Measurements from ENCODE around the gene TTC8.

TTC8 gene

GRCh38 chr14:88791629-88792472 lies 32.6 kb upstream of the TTC8 start:
- DNase-seq (ENCODE audit: low read depth, low spot score) = no peak
- Histone ChIP-seq H3K4me3 (ENCODE audit: insufficient read length, low read depth) (peak overlapping the region; percentile 59), H3K27me3 (ENCODE audit: insufficient read depth, insufficient read length) (peaks cover 49% of the 10 kb centered on the region), H3K36me3 (ENCODE audit: insufficient read depth, insufficient read length, low read length) (no peaks in the 10 kb centered on the region), H3K4me1 (ENCODE audit: insufficient read depth, insufficient read length) (no peaks in the 10 kb centered on the region), H3K9ac (ENCODE audit: insufficient read length, low read depth) (peak overlapping the region; percentile 81), H3K9me3 (ENCODE audit: insufficient read depth, low read length) (no peaks in the 10 kb centered on the region)
- TF ChIP-seq YY1 (IDR thresholded peaks at IDR 0.05; ENCODE audit: insufficient read depth, insufficient read length) (no peak), SUZ12 (IDR thresholded peaks at IDR 0.05; ENCODE audit: extremely low read depth, insufficient read depth, insufficient read length) (no peak), ZNF274 (IDR thresholded peaks at IDR 0.05; ENCODE audit: low read depth, low read length) (no peak)

GRCh38 chr14:88792473-88793258 lies 31.8 kb upstream of the TTC8 start, which contains the start of gene EML5:
EML5 (minus strand) TSS chr14:88792953; CDS start chr14:88792503, 450 bp downstream.
- H3K4me1 ChIP-seq (ENCODE audit: insufficient read depth, insufficient read length) = no peaks in the 10 kb centered on the region
- H3K9ac ChIP-seq (ENCODE audit: insufficient read length, low read depth) = peak within 1 kb of the TSS; percentile 81
- H3K27me3 ChIP-seq (ENCODE audit: insufficient read depth, insufficient read length) = peaks cover 49% of the 10 kb centered on the region
- no peaks in the 10 kb centered on the region for H3K36me3 ChIP-seq (ENCODE audit: insufficient read depth, insufficient read length, low read length)
- H3K4me3 ChIP-seq (ENCODE audit: insufficient read length, low read depth) = peak within 1 kb of the TSS; percentile 59
- TF ChIP-seq ZNF274 (IDR thresholded peaks at IDR 0.05; ENCODE audit: low read depth, low read length) (no peak), SUZ12 (IDR thresholded peaks at IDR 0.05; ENCODE audit: extremely low read depth, insufficient read depth, insufficient read length) (no peak), YY1 (IDR thresholded peaks at IDR 0.05; ENCODE audit: insufficient read depth, insufficient read length) (no peak)
- DNase-seq (ENCODE audit: low read depth, low spot score) = peak; percentile 42
- H3K9me3 ChIP-seq (ENCODE audit: insufficient read depth, low read length) = no peaks in the 10 kb centered on the region

GRCh38 chr14:88793259-88793625 lies 31.2 kb upstream of the TTC8 start:
- TF ChIP-seq ZNF274 (IDR thresholded peaks at IDR 0.05; ENCODE audit: low read depth, low read length) (no peak), SUZ12 (IDR thresholded peaks at IDR 0.05; ENCODE audit: extremely low read depth, insufficient read depth, insufficient read length) (no peak), YY1 (IDR thresholded peaks at IDR 0.05; ENCODE audit: insufficient read depth, insufficient read length) (no peak)
- DNase-seq (ENCODE audit: low read depth, low spot score) = no peak
- H3K36me3 ChIP-seq (ENCODE audit: insufficient read depth, insufficient read length, low read length) = no peaks in the 10 kb centered on the region
- peak overlapping the region; percentile 59 for H3K4me3 ChIP-seq (ENCODE audit: insufficient read length, low read depth)
- no peaks in the 10 kb centered on the region for H3K4me1 ChIP-seq (ENCODE audit: insufficient read depth, insufficient read length)
- H3K9ac ChIP-seq (ENCODE audit: insufficient read length, low read depth) = peak overlapping the region; percentile 21
- peaks cover 49% of the 10 kb centered on the region for H3K27me3 ChIP-seq (ENCODE audit: insufficient read depth, insufficient read length)
- no peaks in the 10 kb centered on the region for H3K9me3 ChIP-seq (ENCODE audit: insufficient read depth, low read length)

- H3K4me3 ChIP-seq (ENCODE audit: insufficient read length, low read depth) = no peak overlapping the region
- TF ChIP-seq YY1 (IDR thresholded peaks at IDR 0.05; ENCODE audit: insufficient read depth, insufficient read length) (no peak), SUZ12 (IDR thresholded peaks at IDR 0.05; ENCODE audit: extremely low read depth, insufficient read depth, insufficient read length) (no peak), ZNF274 (IDR thresholded peaks at IDR 0.05; ENCODE audit: low read depth, low read length) (no peak)
- no peaks in the 10 kb centered on the region for H3K9me3 ChIP-seq (ENCODE audit: insufficient read depth, low read length)
- H3K9ac ChIP-seq (ENCODE audit: insufficient read length, low read depth) = no peak overlapping the region
- no peak for DNase-seq (ENCODE audit: low read depth, low spot score)
- H3K36me3 ChIP-seq (ENCODE audit: insufficient read depth, insufficient read length, low read length) = no peaks in the 10 kb centered on the region
- peaks cover 14% of the 10 kb centered on the region for H3K27me3 ChIP-seq (ENCODE audit: insufficient read depth, insufficient read length)
- no peaks in the 10 kb centered on the region for H3K4me1 ChIP-seq (ENCODE audit: insufficient read depth, insufficient read length)
Observed at GRCh38 chr14:88798156-88798555, 26.3 kb upstream of the TTC8 start.

GRCh38 chr14:88799522-88799921 lies 24.9 kb upstream of the TTC8 start:
- Histone ChIP-seq H3K9ac (ENCODE audit: insufficient read length, low read depth) (no peak overlapping the region), H3K27me3 (ENCODE audit: insufficient read depth, insufficient read length) (peaks cover under 1% of the 10 kb centered on the region), H3K36me3 (ENCODE audit: insufficient read depth, insufficient read length, low read length) (no peaks in the 10 kb centered on the region), H3K4me1 (ENCODE audit: insufficient read depth, insufficient read length) (no peaks in the 10 kb centered on the region), H3K9me3 (ENCODE audit: insufficient read depth, low read length) (no peaks in the 10 kb centered on the region), H3K4me3 (ENCODE audit: insufficient read length, low read depth) (no peak overlapping the region)
- DNase-seq (ENCODE audit: low read depth, low spot score) = no peak
- TF ChIP-seq YY1 (IDR thresholded peaks at IDR 0.05; ENCODE audit: insufficient read depth, insufficient read length) (no peak), SUZ12 (IDR thresholded peaks at IDR 0.05; ENCODE audit: extremely low read depth, insufficient read depth, insufficient read length) (no peak), ZNF274 (IDR thresholded peaks at IDR 0.05; ENCODE audit: low read depth, low read length) (no peak)

GRCh38 chr14:88802596-88802995 lies 21.9 kb upstream of the TTC8 start:
- H3K4me1 ChIP-seq (ENCODE audit: insufficient read depth, insufficient read length) = no peaks in the 10 kb centered on the region
- no peaks in the 10 kb centered on the region for H3K36me3 ChIP-seq (ENCODE audit: insufficient read depth, insufficient read length, low read length)
- H3K9me3 ChIP-seq (ENCODE audit: insufficient read depth, low read length) = no peaks in the 10 kb centered on the region
- no peaks in the 10 kb centered on the region for H3K27me3 ChIP-seq (ENCODE audit: insufficient read depth, insufficient read length)
- no peak overlapping the region for H3K9ac ChIP-seq (ENCODE audit: insufficient read length, low read depth)
- TF ChIP-seq SUZ12 (IDR thresholded peaks at IDR 0.05; ENCODE audit: extremely low read depth, insufficient read depth, insufficient read length) = no peak
- no peak for TF ChIP-seq ZNF274 (IDR thresholded peaks at IDR 0.05; ENCODE audit: low read depth, low read length)
- TF ChIP-seq YY1 (IDR thresholded peaks at IDR 0.05; ENCODE audit: insufficient read depth, insufficient read length) = no peak
- H3K4me3 ChIP-seq (ENCODE audit: insufficient read length, low read depth) = no peak overlapping the region
- no peak for DNase-seq (ENCODE audit: low read depth, low spot score)

GRCh38 chr14:88804035-88804434 lies 20.4 kb upstream of the TTC8 start:
- no peaks in the 10 kb centered on the region for H3K4me1 ChIP-seq (ENCODE audit: insufficient read depth, insufficient read length)
- H3K4me3 ChIP-seq (ENCODE audit: insufficient read length, low read depth) = no peak overlapping the region
- TF ChIP-seq YY1 (IDR thresholded peaks at IDR 0.05; ENCODE audit: insufficient read depth, insufficient read length) = no peak
- TF ChIP-seq SUZ12 (IDR thresholded peaks at IDR 0.05; ENCODE audit: extremely low read depth, insufficient read depth, insufficient read length) = no peak
- no peak for TF ChIP-seq ZNF274 (IDR thresholded peaks at IDR 0.05; ENCODE audit: low read depth, low read length)
- H3K9me3 ChIP-seq (ENCODE audit: insufficient read depth, low read length) = no peaks in the 10 kb centered on the region
- H3K36me3 ChIP-seq (ENCODE audit: insufficient read depth, insufficient read length, low read length) = no peaks in the 10 kb centered on the region
- no peak for DNase-seq (ENCODE audit: low read depth, low spot score)
- no peaks in the 10 kb centered on the region for H3K27me3 ChIP-seq (ENCODE audit: insufficient read depth, insufficient read length)
- no peak overlapping the region for H3K9ac ChIP-seq (ENCODE audit: insufficient read length, low read depth)
